ENCODE results near the gene MMP11. TPM values are rescaled to one million over a fixed set of nuclear protein-coding genes. Genes with fewer than 3 reads are reported as not detected.

The MMP11 gene
- total and polyA plus RNA-seq, 2 of the 13 experiments (the other 11 are each of a cell fraction or from before 2014, with no cell fraction given): 8.9 to 28.6 TPM

GRCh38 chr22:23774922-23775436, 2.3 kb downstream of the MMP11 start:
- peak overlapping the region; percentile 45; the same call in 1 of the 2 replicates for H3K9ac ChIP-seq (ENCODE audit: insufficient read depth, low read depth, low read length)
- POLR2A ChIA-PET: interaction anchor here (0.9 to 6.6 kb wide), 15 partner anchors 9 to 139 kb away, joined by 3 to 201 read pairs (median 7); partner anchors contain the start of genes MIF, SLC2A11, SMARCB1 and ZNF70
- ATAC-seq (no peak), DNase-seq (ENCODE audit: low spot score) (no peak), FAIRE-seq (no peak)
- 25% methylated on average over 2 of the region's 2 CpGs for WGBS (ENCODE audit: low lambda C conversion rate)
- H3K27ac ChIP-seq (ENCODE audit: extremely low read length, insufficient read depth, low read length): peak overlapping the region; percentile 75
- intact Hi-C loops (cut with micrococcal nuclease; ENCODE audit: unreplicated experiment) (loop anchor here (1.0 kb wide), 1 partner anchor 9 kb away; no protein-coding TSS in a partner anchor), in situ Hi-C loops (cut with HindIII; ENCODE audit: extremely low pct_ligation_motif_present, low pct_unique_long_range_greater_than_20kb) (no loop called here)
- H3K4me3 ChIP-seq (replicated peaks in 1 of 3; ENCODE audit: insufficient read depth in 1 of 3, low read depth in 2 of 3, low read length in 3 of 3): peak overlapping the region in 1 of 3 experiments; percentile 90; a peak in 2 of 6 replicates
- no peaks in the 10 kb centered on the region for H3K9me3 ChIP-seq (ENCODE audit: low read length)
- no peak overlapping the region for H2AFZ ChIP-seq (ENCODE audit: low read length)
- no peaks in the 10 kb centered on the region; a peak in 1 of 5 replicates for H3K27me3 ChIP-seq (ENCODE audit: control insufficient read depth in 1 of 2, insufficient read depth in 2 of 2, low read length in 2 of 2)
- no peaks in the 10 kb centered on the region for H4K20me1 ChIP-seq (ENCODE audit: insufficient read depth, low read length)
- BruUV-seq (replicated peaks): no TSS peak
- no peaks in the 10 kb centered on the region for H3K36me3 ChIP-seq (replicated peaks in 1 of 2; ENCODE audit: control insufficient read depth in 1 of 2, insufficient read depth in 2 of 2, low read length in 2 of 2)
- H3K4me2 ChIP-seq (ENCODE audit: low read depth, low read length): peak overlapping the region; percentile 90
- peaks cover 74% of the 10 kb centered on the region for H3K4me1 ChIP-seq (ENCODE audit: insufficient read depth, low read length)
- H3K79me2 ChIP-seq (ENCODE audit: insufficient read depth, low read length): peaks cover 2% of the 10 kb centered on the region
- CTCF ChIA-PET (ENCODE audit: low intra/inter-chr PET ratio, low total read pairs): no interaction called here
- TF ChIP-seq FOXK2 (IDR thresholded peaks at IDR 0.05) (no peak), POLR2A (IDR thresholded peaks at IDR 0.05; ENCODE audit: insufficient read depth in 1 of 2, low read depth in 2 of 2, low read length in 2 of 2) (no peak), FUBP1 (CRISPR knock-in tag; IDR thresholded peaks at IDR 0.05; ENCODE audit: borderline replicate concordance) (no peak), SALL1 (CRISPR knock-in tag; IDR thresholded peaks at IDR 0.05) (no peak), ZNF251 (CRISPR knock-in tag; IDR thresholded peaks at IDR 0.05) (no peak), ETS1 (CRISPR knock-in tag; IDR thresholded peaks at IDR 0.05) (no peak), ZBTB34 (CRISPR knock-in tag; IDR thresholded peaks at IDR 0.05) (no peak), GATAD1 (CRISPR knock-in tag; IDR thresholded peaks at IDR 0.05) (no peak), ZNF841 (CRISPR knock-in tag; IDR thresholded peaks at IDR 0.05; ENCODE audit: borderline replicate concordance) (no peak), MAZ (IDR thresholded peaks at IDR 0.05; ENCODE audit: borderline replicate concordance, low read depth, low read length) (no peak), MAZ (CRISPR knock-in tag; IDR thresholded peaks at IDR 0.05; ENCODE audit: low read depth) (no peak), PHF8 (CRISPR knock-in tag; IDR thresholded peaks at IDR 0.05) (no peak), MIXL1 (CRISPR knock-in tag; IDR thresholded peaks at IDR 0.05) (no peak)
- TF ChIP-seq, protein P1, sequence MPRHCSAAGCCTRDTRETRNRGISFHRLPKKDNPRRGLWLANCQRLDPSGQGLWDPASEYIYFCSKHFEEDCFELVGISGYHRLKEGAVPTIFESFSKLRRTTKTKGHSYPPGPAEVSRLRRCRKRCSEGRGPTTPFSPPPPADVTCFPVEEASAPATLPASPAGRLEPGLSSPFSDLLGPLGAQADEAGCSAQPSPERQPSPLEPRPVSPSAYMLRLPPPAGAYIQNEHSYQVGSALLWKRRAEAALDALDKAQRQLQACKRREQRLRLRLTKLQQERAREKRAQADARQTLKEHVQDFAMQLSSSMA (CRISPR knock-in tag; IDR thresholded peaks at IDR 0.05): no peak
- TF ChIP-seq, protein P2, sequence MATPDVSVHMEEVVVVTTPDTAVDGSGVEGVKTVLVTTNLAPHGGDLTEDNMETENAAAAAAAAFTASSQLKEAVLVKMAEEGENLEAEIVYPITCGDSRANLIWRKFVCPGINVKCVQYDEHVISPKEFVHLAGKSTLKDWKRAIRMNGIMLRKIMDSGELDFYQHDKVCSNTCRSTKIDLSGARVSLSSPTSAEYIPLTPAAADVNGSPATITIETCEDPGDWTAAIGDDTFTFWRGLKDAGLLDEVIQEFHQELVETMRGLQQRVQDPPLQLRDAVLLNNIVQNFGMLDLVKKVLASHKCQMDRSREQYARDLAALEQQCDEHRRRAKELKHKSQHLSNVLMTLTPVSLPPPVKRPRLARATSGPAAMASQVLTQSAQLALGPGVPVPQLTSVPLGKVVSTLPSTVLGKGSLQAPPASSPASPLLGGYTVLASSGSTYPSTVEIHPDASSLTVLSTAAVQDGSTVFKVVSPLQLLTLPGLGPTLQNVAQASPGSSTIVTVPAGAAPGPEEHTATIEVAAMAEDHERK (CRISPR knock-in tag; IDR thresholded peaks at IDR 0.05; ENCODE audit: low read depth): no peak
- TF ChIP-seq, protein P3, sequence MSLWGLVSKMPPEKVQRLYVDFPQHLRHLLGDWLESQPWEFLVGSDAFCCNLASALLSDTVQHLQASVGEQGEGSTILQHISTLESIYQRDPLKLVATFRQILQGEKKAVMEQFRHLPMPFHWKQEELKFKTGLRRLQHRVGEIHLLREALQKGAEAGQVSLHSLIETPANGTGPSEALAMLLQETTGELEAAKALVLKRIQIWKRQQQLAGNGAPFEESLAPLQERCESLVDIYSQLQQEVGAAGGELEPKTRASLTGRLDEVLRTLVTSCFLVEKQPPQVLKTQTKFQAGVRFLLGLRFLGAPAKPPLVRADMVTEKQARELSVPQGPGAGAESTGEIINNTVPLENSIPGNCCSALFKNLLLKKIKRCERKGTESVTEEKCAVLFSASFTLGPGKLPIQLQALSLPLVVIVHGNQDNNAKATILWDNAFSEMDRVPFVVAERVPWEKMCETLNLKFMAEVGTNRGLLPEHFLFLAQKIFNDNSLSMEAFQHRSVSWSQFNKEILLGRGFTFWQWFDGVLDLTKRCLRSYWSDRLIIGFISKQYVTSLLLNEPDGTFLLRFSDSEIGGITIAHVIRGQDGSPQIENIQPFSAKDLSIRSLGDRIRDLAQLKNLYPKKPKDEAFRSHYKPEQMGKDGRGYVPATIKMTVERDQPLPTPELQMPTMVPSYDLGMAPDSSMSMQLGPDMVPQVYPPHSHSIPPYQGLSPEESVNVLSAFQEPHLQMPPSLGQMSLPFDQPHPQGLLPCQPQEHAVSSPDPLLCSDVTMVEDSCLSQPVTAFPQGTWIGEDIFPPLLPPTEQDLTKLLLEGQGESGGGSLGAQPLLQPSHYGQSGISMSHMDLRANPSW (CRISPR knock-in tag; IDR thresholded peaks at IDR 0.05; ENCODE audit: borderline replicate concordance): no peak
